ENCODE measurements around the gene UMOD.

Gene UMOD

GRCh38 chr16:20396846-20397467 lies 44.4 kb upstream of the UMOD start:
- no peak for TF ChIP-seq POLR2AphosphoS5 (IDR thresholded peaks at IDR 0.05; ENCODE audit: low read depth)
- TF ChIP-seq, protein P1, sequence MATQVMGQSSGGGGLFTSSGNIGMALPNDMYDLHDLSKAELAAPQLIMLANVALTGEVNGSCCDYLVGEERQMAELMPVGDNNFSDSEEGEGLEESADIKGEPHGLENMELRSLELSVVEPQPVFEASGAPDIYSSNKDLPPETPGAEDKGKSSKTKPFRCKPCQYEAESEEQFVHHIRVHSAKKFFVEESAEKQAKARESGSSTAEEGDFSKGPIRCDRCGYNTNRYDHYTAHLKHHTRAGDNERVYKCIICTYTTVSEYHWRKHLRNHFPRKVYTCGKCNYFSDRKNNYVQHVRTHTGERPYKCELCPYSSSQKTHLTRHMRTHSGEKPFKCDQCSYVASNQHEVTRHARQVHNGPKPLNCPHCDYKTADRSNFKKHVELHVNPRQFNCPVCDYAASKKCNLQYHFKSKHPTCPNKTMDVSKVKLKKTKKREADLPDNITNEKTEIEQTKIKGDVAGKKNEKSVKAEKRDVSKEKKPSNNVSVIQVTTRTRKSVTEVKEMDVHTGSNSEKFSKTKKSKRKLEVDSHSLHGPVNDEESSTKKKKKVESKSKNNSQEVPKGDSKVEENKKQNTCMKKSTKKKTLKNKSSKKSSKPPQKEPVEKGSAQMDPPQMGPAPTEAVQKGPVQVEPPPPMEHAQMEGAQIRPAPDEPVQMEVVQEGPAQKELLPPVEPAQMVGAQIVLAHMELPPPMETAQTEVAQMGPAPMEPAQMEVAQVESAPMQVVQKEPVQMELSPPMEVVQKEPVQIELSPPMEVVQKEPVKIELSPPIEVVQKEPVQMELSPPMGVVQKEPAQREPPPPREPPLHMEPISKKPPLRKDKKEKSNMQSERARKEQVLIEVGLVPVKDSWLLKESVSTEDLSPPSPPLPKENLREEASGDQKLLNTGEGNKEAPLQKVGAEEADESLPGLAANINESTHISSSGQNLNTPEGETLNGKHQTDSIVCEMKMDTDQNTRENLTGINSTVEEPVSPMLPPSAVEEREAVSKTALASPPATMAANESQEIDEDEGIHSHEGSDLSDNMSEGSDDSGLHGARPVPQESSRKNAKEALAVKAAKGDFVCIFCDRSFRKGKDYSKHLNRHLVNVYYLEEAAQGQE (IDR thresholded peaks at IDR 0.05; ENCODE audit: insufficient replicate concordance, low read depth) = no peak
- TF ChIP-seq CTCF (IDR thresholded peaks at IDR 0.05; ENCODE audit: insufficient read depth, low read length) = no peak
- TF ChIP-seq GABPA (IDR thresholded peaks at IDR 0.05; ENCODE audit: low read depth) = no peak
- TF ChIP-seq SPI1 (IDR thresholded peaks at IDR 0.05; ENCODE audit: borderline replicate concordance, low read depth) = no peak
- no peak overlapping the region for H3K4me3 ChIP-seq (replicated peaks; ENCODE audit: insufficient read depth, low read length)
- no peak for DNase-seq (ENCODE audit: low read depth in 1 of 2, low spot score in 1 of 2)

DNA sequence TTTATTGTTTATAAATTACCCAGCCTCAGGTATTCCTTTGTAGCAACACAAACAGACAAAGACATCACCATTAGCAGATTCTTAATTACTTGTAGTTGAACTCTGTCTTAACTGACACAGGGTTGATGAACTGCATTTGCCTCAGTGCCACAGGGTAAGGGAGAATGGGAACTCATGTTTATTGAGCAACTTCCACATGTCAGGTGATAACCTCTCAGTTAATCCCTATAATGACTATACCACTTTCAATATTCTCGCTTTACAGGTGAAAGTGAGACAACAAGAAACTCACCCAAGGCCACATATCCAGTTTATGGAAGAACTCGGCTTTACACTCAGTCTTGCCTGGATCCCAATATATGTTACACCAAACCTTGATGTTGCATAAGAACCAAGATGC lies 43.4 kb upstream of the UMOD start:
- Histone ChIP-seq H3K4me3 (replicated peaks; ENCODE audit: insufficient read depth, low read length) (no peak overlapping the region), H3K27me3 (ENCODE audit: insufficient read depth, poor library complexity, severe bottlenecking) (no peaks in the 10 kb centered on the region), H3K27ac (replicated peaks) (no peak overlapping the region)
- no peak for DNase-seq (ENCODE audit: low read depth in 1 of 2, low spot score in 1 of 2)
- no peak for TF ChIP-seq POLR2AphosphoS5 (IDR thresholded peaks at IDR 0.05; ENCODE audit: low read depth)
- TF ChIP-seq SPI1 (IDR thresholded peaks at IDR 0.05; ENCODE audit: borderline replicate concordance, low read depth) = no peak
- TF ChIP-seq, protein P1 (IDR thresholded peaks at IDR 0.05; ENCODE audit: insufficient replicate concordance, low read depth) = no peak
- no peak for TF ChIP-seq GABPA (IDR thresholded peaks at IDR 0.05; ENCODE audit: low read depth)
- no peak for TF ChIP-seq CTCF (IDR thresholded peaks at IDR 0.05; ENCODE audit: insufficient read depth, low read length)

More at GRCh38 chr16:20396846-20397467, 44.4 kb upstream of the UMOD start:
- Histone ChIP-seq H3K27me3 (ENCODE audit: insufficient read depth, poor library complexity, severe bottlenecking) (no peaks in the 10 kb centered on the region), H3K27ac (replicated peaks) (no peak overlapping the region)

DNA sequence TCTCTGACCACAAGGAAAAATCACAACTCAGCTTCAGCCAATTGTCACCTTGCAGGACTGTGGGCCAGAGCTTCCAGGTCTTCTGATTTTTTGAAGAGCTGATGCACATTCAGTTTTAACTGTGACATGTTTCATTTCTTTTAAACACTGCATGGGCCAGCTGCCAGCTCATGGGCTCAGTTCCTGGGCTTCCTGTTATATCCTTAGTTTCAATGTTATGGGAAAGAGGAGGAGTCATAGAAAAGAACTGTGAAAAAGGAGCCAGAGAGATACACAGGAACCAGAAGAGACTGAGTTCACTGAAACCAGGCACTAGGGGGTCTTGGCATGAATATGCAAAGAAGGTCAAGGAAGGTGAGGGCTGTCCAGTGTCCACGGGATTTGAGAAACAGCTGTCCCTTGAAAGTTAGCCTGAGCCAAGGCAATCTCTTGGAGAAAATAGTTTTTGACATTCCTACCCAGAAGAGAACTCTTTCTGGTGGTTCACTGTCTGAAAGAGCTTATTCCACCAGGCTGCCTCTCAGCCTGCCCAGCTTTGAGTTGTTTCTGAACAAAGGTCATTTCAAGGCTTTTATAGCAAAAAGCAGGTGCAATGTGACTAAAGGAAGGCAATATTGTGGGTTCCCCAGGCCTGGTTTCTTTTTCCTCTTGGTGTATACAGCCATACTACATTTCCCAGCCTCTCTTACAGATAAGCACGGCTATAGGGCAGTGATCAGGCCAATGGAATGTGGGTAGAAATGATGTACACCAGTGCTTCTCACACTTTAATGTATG lies 41.5 kb upstream of the UMOD start:
- TF ChIP-seq POLR2AphosphoS5 (IDR thresholded peaks at IDR 0.05; ENCODE audit: low read depth) (no peak), SPI1 (IDR thresholded peaks at IDR 0.05; ENCODE audit: borderline replicate concordance, low read depth) (no peak), GABPA (IDR thresholded peaks at IDR 0.05; ENCODE audit: low read depth) (no peak), CTCF (IDR thresholded peaks at IDR 0.05; ENCODE audit: insufficient read depth, low read length) (no peak)
- TF ChIP-seq, protein P1 (IDR thresholded peaks at IDR 0.05; ENCODE audit: insufficient replicate concordance, low read depth) = no peak
- no peak for DNase-seq (ENCODE audit: low read depth in 1 of 2, low spot score in 1 of 2)
- Histone ChIP-seq H3K4me3 (replicated peaks; ENCODE audit: insufficient read depth, low read length) (no peak overlapping the region), H3K27ac (replicated peaks) (no peak overlapping the region), H3K27me3 (ENCODE audit: insufficient read depth, poor library complexity, severe bottlenecking) (no peaks in the 10 kb centered on the region)

Data from HL-60 (cell line).